ENCODE results near the gene TUT4.

- TF ChIP-seq CTCF (IDR thresholded peaks at IDR 0.05; ENCODE audit: low read length) (no peak), EZH2 (IDR thresholded peaks at IDR 0.05; ENCODE audit: borderline replicate concordance, low read length) (no peak)
These were observed 126.5 kb downstream of the TUT4 start for GRCh38 chr1:52426371-52426770.
